Omental fat pad (tissue), 4 donors: ENCODE measurements around the gene NEK6. TPM values are rescaled to one million over a fixed set of nuclear protein-coding genes. Genes with fewer than 3 reads are reported as not detected.

Source experiments
- ATAC-seq: fragments of 150-250 bp; one replicate; pipeline ENCODE4 v1.9.1; 2016; ENCODE audit warnings: mild to moderate bottlenecking, moderate library complexity; ENCODE audit not compliant: low FRiP score
- DNase-seq: peaks from one replicate; pipeline ENCODE4 v3.0.0-alpha.2; 2019; ENCODE audit warnings: low spot score
- CTCF ChIP-seq, 3 donors: fragments of 450-650 bp; IDR thresholded peaks; one replicate each; pipeline ENCODE4 v1.5.1; 2016 to 2017; ENCODE audit warnings: antibody characterized with exemption in 3 of 3, mild to moderate bottlenecking in 3 of 3, moderate library complexity in 2 of 3
- total RNA-seq, 4 donors: library from RNA; depleted of rRNA; stranded (reverse); fragments of >200 nt; gene quantifications; one replicate each; pipeline ENCODE4 v1.1.0, GENCODE V29; 2016

Gene NEK6
- total RNA-seq, 4 donors from 2014 or later: 11.8 to 52.1 (median 29.0) TPM

GRCh38 chr9:124366476-124367220, 108.9 kb downstream of the NEK6 start:
- no peak for DNase-seq
- ATAC-seq: no peak
- no peak for TF ChIP-seq CTCF (IDR thresholded peaks at IDR 0.05)

- no peak for TF ChIP-seq CTCF (IDR thresholded peaks at IDR 0.05)
- DNase-seq: no peak
- ATAC-seq: no peak
Observed at GRCh38 chr9:124368692-124369091, 110.9 kb downstream of the NEK6 start.

GRCh38 chr9:124369231-124369797, 111.6 kb downstream of the NEK6 start:
- ATAC-seq: no peak
- DNase-seq: no peak
- TF ChIP-seq CTCF (IDR thresholded peaks at IDR 0.05): no peak

GRCh38 chr9:124370896-124371582, 113.3 kb downstream of the NEK6 start:
- DNase-seq: no peak
- no peak for TF ChIP-seq CTCF (IDR thresholded peaks at IDR 0.05)
- no peak for ATAC-seq

- no peak for ATAC-seq
- TF ChIP-seq CTCF (IDR thresholded peaks at IDR 0.05): no peak
- no peak for DNase-seq
Observed at GRCh38 chr9:124372038-124372437, 114.3 kb downstream of the NEK6 start.

GRCh38 chr9:124373386-124373785, 115.6 kb downstream of the NEK6 start:
- DNase-seq (no peak), ATAC-seq (no peak)
- no peak for TF ChIP-seq CTCF (IDR thresholded peaks at IDR 0.05)
